HCEC 1CT (cell line): Measurements from ENCODE around the gene TMEM179.

Source experiments
- DNase-seq: peaks from one replicate; pipeline ENCODE4 v3.0.0-alpha.2; 2017

The TMEM179 gene

DNA sequence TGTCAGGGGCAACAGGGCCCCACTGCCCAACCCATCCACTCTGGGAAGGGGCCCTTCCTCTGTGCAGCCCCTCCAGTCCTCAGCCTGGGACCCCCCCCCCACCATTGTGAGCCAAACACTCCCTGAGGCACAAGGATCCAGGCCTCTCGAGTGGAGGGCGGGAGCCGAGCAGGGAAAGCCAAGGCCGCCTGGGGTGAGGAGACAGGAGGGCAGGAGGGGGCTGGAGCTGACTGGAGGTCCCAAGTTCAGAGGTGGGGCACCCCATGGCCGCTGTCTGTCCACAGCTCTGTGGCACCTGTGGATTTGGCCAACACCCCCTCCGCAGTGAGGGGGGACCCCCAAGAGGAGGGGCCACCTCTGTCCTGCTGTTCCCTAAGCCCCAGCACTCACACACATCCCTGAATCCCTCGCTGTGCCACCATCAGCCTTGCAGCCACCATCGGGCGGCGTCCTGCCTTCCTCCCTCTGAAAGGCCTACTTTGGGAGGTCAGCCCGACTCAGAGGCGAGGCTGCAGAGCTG lies 50.4 kb downstream of the TMEM179 start:
- no peak for DNase-seq

DNA sequence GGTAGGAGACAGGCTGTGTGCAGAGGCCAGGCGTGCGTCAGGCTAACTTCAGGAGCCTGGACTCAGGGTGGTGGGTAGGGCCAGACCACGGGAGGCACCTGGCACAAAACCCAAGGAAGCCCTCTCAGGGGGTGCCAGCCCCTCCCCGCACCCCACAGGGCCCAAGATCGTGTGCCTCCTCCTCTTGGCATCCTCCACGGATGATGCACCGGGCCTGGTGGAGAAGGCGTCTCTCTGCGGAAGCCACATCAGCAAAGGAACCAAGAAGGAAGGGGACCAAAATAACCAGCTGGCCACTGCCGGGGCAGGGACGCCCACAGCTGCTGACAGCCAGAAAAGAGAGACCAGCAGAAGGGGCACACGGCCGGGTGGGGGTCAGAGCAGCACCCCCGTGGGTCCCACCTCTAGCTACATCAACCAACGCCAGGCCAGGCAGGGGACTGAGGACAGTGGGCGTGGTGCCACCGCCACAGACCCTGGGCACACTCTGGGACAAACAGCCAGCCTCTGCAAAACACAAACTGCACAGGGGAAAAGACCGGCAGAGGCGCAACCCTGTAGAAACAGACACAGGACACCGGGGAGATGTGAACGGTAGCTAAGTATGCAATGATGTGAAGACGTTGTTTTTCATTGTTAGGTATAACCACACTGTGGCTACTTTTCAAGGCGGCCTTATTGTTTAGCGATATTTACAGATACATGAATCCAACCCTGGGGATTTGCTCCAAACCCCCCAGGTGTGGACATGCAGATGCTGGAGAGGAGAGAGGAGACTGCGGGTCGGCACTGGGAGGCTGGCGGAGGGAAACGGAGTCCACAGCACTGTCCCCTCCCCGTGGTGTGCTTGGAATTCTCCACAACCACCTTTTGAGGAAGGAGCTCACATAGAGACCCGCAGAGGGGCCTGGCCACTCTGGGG lies 51.1 kb downstream of the TMEM179 start:
- no peak for DNase-seq

DNA sequence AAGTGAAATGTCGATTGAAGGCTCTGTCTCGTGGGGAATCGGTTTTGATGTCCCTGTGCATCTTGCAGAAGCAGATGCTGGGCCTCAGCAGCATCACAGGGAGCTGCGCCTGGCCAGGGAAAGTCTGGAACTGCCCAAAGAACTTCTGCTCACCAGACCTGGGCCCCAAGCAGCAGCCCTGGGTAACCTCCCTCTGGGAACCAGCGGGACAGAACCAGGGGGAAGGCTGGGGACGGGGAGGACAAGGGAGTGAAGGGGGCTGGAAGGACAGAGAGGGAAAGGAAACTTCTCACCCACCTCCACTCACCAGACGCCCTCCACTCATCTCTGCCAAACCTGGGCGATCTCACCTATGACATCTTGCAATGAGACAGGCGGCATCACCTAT lies 51.8 kb downstream of the TMEM179 start:
- no peak for DNase-seq

DNA sequence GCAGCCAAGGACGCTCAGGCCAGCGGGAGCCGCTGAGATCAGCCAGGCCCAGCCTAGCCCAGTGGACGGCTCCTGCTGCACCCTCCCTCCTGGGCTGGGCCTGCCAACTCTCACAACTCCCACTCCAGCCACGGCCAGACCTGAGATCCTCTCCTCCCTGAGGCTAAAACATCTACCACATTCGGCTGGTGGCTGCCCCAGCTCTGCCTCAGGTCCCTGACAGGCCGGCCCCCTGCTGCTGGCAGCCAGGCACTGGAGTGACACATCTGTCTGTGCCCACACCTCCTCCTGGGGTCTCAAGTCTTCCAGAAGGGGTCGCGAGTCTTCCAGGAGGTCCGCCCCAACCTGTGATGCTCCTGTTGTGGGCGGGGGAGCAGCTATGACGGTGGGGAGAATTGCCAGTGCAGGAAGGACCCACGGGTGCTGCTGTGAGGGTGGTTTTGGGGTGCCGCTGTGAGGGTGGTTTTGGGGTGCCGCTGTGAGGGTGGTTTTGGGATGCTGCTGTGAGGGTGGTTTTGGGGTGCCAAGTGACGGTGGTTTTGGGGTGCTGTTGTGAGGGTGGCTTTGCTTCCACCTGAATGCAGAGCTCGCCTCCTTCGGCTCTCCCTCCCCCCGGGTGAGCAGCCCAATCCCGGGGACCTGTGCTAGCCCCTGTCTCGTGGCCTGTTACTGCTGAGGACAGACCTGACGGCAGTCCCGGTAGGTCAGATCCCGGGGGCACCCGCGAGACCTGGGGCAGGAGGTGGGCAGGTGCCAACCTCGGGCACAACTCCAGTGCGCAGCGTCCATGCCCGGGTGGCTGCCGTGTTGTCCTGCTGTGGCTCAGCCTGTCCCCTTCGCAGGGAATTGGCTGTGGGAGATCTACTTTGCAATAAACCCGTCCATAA lies 52.5 kb downstream of the TMEM179 start:
- DNase-seq, result no peak

DNA sequence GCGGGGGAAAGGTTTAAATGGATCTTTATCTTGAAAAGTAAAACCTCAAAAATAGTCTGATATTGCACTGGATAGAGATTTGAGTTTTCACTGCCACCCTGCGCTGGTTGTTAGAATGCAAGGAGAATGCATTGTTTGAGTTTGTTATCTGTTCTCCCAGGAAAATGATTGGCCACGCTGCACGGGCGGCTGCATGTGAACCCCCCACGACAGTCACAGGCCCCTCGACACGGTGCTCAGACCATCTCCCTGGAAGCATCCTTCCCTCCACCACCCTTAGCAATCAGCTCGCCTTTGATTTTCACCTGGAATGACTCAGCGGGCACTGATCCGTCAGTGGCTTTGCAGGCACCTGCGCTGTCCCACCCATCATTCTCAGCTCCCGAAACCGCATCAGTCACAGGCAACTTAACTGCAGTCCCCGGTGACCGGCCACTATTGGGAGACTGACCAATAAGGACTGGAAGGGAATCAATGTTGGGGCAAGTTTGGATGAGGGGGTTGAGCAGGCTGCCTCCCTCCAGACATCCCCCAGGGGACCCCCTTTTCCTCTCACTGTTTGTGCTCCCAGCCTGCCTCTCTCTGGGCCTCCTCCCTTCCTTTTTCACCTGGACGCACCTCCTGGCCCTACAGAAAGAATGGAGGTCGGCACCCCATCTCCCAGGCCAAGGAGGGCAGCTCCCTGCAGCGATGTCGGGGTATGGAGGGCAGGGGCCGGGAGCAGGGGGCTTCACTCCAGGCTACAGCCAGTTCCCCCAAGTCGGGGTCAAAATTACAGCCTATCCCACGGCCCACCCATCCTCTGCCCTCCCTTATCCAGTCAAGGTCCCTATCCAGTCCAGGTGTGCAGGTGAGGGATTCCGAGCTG lies 53.5 kb downstream of the TMEM179 start:
- no peak for DNase-seq

DNA sequence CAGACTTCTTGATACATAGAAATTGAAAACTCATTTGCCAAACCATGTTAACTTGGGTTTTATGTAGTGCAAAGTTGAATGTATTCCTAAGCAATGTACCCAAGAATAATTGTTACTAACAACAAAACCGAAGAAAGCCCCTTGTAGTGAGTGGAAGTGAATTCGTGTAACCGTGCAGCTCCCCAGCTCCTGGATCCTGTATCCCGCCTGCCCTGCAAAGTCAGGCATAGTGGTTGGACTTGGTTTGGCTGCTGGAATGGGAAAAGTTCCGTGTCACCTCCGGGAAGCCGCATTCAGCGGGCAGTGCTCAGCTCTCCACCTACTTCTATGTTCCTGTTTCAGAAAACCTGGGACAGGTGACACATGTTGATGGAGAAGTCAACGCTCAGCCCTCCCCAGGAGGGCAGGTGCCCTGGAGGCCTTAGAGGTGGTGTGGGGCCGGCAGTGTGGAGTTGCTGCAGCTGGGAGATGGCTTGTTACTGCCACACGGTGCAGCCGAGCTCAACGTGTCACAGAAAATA lies 54.2 kb downstream of the TMEM179 start:
- DNase-seq, result no peak

DNA sequence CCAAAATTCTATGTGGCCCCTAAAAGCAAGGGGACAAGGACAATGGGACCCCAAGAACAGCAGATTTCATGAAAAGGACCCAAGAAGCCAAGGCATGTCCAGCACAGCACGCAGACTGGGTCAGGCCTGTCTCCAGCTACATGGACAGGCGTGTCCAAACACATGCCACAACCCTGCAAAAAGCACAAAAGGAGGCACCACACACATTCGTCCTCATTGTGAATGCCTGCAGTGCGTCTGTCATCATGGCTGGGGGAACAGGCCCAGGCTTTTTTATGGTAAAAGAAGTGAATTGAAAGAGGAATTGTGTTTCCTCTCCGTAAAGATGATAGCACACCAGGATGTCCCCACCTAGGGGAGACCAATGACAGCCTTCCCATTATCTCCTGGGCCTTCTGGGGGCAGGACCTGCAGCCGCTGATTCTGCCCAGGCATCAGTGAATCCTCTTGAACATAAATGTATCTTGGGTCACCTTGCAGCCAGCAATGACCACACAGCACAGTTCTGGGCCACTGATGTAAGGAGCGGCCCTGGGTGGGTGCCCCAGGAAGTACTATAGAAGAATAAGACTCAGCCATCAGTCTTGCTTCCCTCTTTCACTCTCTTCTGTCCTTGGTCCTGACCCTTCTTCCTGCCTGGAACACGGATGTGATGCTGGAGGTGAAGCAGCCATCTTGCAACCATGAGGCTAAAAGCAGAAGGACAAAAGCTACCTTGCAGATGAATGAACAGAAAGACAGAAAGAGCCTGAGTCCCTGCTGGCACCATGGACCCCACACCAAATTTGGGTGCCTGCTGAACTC lies 54.8 kb downstream of the TMEM179 start:
- DNase-seq, result no peak

DNA sequence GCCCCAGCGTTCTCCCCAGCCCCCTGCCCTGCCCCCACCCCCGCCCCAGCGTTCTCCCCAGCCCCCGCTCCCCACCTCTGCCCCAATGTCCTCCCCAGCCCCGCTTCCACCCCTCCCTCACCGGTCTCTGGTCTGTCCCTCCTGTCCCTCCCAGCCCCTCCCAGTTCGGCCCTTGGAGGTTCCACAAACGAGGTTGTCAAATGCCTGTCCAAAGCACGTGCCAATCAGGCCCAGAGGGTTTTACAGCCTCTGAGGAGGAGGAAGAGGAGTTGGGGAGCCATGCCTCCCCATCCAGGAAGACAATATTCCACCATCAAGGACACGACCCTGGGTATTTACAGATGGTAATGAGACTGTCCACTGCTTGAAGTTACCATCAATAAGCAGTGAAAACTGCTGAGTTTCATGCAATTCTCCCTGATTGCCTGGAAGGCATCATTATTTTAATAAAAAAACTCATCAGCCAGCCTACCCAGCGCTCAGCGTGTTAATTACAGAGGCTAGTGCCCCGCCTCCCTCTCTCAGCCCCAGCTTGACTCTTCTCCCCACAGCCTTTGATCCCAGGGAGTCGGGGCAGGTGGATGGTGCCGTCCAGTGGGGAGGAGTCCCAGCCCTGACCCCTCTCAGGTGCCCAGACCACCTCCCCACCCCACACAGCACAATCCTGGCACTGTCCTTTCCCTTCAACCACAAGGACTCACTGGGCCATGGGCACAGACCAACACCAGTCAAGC lies 55.6 kb downstream of the TMEM179 start:
- DNase-seq, result no peak

DNA sequence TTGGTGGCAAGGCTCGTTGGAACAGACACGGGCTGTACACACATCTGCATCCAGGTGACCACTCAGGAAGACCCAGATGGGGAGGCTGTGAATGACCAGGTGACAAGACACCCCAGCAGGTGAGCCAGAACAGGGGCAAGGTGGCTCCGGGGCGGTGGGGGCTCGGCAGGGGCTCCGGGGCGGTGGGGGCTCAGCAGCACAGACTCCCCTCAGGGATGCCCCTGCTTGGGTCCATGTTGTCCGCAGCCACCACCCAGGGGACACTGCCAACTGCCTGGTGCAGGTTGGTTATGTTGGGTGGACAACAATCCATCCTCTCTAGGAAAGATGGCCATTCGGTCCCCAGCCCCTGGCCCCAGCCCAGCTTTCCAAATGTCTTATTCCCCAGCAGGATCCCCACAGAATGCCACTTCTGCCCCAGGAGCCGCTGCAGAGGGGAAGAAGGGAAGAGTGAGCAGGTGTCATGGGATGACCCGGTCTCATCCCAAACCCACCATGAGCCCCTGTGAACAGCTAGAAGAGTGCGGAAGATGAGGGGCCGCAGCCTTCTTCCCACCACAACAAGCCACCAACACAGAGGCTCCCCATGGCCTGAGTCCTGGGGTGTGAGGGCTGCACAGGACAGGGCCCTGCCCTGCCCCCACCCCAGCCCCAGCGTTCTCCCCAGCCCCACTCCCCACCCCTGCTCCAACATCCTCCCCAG lies 56.4 kb downstream of the TMEM179 start:
- DNase-seq, result no peak

DNA sequence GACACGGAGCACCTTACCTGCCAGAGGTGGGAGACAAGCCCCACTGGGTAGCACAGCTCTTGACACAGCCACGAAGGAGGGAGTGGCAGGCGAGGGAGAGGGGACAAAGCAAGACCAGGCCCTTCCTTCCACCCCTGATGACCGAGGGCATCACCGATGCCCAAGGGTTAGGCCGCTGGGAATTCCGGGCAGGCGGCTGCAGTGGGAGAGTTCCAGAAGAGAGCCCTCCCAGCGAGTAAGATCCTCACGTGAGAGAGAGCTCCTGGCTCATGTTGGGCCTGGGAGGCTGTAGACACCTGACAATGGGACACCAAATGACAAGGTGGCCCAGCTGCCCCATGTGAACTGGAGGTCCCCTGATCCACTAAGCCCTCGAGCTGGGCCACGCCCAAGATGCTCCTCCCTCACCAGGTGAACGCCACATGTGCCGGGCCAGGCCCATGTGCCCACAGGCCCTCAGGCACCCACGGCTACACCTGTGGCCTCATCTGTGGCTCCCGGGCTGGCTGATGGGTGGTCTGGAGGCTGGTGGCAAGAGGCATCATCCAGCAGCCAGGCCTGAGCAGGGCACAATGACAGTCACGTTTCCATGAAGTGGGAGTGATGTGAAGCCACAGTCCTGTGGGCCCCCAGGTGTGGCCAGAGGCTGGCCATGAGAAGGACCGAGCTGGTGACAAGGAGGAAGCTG lies 57.1 kb downstream of the TMEM179 start:
- no peak for DNase-seq

DNA sequence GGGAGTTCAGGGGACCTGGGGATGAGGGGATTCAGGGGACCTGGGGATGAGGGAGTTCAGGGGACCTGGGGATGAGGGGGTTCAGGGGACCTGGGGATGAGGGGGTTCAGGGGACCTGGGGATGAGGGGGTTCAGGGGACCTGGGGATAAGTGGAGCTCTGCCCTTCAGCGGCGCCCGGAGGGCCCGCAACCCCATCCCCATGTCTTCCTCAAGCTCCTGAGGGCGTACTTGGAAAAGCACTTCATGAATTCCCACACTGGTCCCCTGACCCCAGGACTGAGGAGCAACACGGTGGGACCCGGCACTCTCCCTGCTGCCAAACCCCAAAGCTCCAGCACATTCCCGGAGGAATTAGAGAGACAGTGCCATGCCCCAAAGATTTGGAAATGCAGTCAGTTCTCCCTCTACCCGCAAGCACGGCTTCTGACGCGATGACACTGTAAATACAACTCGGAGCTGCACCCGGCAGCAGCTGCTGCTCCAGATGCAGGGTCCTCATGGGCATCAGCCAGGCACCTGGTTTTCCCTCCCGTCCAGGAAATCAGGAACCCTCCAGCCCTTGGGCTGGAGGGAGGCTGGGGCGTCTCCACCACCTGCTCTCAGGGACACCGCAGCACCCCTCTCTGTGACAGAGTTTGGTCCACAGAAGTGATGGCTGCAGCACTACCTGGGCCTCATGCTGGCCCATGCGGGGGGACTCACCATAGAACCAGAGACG lies 57.8 kb downstream of the TMEM179 start:
- no peak for DNase-seq

DNA sequence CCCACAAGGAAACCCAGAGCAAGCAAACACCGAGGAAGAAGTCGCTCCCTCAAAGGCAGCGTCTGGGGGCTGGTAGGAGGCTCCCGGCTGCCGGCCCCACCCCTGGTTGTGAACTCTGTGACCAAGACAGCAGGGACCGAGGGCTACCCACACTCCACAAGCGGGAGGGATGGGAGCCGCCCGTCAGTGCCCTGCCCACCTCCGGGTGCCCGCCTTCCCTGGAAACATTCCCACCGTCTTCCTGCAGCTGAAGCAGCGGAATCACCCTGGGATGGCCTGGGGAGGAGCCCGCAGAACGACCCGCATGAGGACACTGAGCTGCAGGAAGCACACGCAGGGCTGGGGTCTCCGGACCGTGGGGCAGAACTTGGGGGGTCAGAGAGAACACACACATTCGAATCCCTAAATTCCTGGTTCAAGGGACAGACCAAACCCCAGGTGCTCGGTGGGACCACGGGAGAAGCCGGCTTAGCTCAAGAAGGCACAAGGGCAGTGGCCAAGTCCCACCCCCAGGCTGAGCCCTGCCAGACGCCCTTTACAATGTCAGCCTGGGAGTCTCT lies 58.5 kb downstream of the TMEM179 start:
- DNase-seq, result no peak

DNA sequence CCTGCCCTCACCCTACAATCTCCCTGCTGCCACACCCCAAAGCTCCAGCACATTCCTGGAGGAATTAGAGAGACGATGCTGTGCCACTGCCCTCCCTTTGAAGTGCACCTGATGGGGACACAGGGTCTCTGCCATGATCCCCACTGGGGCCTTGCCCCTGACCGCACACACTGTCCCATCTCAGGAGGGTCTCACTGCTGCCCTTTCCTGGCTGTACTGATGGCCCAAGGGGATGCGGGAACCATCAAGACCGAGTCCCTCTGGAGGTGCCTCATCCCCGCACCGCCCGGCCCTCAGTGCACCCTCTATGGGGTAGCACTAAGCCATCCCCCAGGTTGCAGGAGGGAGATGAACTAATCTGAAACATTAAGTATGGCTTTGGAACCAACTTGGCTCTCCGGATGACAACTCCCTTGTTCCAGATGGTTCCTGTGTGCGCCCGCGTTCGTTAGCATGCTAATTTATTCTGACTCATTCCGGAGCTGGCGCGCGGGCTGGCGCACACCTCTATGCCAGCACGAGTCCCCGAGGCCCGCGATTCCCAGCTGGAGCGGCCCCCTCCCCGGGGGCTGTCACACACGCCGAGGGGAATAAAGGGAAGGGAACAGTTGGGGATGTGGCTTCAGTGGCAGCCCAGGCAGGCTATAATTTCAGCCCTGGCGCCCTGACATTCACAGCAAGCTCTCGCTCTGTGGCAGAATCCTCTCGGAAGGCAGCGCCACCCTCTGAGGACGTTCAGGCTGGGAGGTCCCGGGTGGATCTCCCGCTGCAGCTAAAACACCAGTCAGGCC lies 59.2 kb downstream of the TMEM179 start:
- no peak for DNase-seq

DNA sequence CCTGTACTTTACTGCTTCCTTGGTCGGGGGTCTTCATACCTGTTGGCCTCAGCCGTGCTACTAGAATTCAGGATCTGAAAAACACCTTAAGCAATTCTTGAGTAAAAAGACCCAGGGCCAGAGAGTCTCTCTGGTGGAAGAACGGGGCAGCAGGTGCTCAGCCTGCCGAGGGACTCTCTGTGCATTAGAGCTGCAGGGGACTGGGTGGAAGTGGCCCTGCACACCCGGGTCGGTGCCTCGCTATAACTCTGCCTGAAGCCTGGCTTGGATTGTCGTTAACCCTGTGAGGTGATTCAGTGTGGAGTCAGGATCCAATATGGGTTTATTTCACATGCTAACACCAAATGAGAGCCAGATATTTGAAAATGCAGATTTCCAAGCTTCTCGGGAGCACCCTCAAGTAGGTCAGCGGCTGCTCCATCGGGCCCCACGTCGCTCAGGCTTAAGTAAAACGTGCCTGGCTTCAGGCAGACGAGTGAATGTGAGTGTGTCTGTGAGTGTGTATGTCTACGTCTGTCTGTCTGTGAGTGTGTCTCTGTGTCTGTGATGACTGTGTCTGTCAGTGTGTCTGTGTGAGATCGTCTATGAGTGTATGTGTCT lies 60.1 kb downstream of the TMEM179 start:
- no peak for DNase-seq

DNA sequence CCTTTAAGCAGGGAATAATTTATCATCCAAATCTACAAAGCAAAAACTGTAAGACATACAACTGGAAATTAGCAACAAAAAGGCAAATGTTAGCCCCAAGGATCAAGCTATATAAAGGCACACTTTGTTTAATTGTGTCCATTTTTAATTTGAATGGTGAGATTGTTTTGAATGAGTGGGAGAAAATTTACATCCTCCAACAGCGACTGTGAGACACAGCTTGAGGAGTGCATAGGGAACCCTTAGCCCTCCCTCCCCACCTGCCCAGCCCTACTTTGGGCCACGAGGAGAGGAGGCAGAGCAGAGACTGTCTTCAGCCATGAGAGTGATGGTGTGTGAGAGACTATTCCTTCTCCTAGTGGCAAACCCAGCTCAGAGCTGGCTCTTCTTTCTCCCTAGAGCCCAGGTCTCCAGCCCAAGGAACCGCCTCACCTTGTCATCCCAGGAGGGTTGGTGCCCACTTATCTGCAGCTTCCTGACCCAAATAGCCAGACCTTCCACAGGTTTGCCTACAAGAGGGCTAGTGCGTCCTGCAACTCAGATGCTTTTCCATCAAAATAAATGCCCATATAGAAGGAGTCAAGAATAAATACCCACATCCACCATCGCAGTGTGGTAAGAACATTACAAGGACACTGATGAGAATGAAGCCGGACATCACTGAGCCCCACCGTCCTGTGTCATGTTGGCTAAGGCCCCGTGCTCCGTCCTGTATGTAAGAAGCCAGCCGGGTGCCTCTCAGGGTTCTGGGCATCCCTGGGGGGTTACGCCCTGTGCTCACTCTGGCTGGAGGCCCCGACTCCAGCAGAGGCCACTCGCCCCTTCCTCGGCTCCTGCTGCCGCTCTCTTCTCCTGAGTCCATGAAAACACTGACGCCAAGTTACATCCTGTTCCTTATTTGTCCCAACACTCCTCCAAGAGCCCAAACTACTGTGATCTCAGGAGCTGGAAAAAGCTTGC lies 61.4 kb downstream of the TMEM179 start:
- DNase-seq, result no peak

DNA sequence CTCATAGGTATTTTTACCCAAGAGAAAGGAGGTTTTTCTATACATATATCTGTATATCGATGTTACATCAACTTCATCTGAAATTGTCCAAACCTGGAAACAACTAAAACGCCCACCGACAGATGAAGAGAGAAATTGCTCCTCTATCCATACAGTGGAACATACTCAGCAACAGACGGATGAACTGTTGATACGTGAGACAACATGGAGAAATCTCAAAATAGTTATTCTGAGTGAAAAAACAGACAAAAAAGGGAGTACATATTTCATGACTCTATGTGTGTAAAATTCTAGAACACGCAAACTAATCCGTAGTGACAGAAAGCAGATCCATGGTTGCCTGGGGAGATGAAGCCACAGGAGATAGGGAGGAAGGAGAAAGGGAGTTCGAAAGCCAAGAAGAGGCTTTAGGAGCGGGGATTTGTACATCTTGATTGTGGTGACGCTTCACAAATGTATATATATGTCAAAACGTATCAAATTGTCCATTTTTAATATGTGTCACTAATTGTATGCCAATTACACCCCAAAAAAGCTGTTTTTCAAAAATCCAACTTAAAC lies 62.6 kb downstream of the TMEM179 start:
- no peak for DNase-seq
